Measurements from ENCODE around the gene SERTAD4. TPM values are rescaled to one million over a fixed set of nuclear protein-coding genes. Genes with fewer than 3 reads are reported as not detected.

Gene SERTAD4
- polyA plus RNA-seq, 3 donors: not detected

DNA sequence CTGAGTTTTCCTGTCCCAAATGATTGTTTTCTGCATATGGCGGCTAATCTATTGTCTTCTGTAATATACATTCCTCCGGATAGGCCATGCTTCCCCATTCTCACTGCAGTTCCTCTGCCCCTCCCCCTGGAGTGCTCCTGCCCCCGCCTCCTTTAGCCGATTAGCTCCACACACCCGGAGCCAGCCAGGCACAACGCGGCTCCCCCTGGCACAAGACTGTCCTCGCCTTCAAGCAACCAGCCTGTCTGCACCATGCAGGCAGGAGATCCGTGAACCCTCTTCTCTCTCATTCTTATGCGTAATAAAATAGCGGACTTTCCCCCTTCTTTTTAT is 18.0 kb downstream of the SERTAD4 start:
- H3K9ac ChIP-seq (ENCODE audit: insufficient read depth, low read length, poor library complexity, severe bottlenecking): no peak overlapping the region
- TF ChIP-seq, protein P1, sequence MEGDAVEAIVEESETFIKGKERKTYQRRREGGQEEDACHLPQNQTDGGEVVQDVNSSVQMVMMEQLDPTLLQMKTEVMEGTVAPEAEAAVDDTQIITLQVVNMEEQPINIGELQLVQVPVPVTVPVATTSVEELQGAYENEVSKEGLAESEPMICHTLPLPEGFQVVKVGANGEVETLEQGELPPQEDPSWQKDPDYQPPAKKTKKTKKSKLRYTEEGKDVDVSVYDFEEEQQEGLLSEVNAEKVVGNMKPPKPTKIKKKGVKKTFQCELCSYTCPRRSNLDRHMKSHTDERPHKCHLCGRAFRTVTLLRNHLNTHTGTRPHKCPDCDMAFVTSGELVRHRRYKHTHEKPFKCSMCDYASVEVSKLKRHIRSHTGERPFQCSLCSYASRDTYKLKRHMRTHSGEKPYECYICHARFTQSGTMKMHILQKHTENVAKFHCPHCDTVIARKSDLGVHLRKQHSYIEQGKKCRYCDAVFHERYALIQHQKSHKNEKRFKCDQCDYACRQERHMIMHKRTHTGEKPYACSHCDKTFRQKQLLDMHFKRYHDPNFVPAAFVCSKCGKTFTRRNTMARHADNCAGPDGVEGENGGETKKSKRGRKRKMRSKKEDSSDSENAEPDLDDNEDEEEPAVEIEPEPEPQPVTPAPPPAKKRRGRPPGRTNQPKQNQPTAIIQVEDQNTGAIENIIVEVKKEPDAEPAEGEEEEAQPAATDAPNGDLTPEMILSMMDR (IDR thresholded peaks at IDR 0.05): no peak
- intact Hi-C loops (cut with micrococcal nuclease): no loop called here
- Mint-ChIP-seq H3K27ac (peak overlapping the region in 3 of 7 donors; percentile 10 to 81 (median 69)), H3K9me3 (peaks cover 0 to 19% (median 9%) of the 10 kb centered on the region in 7 donors), H3K27me3 (ENCODE audit: low read depth in 3 of 3) (peaks cover 51 to 74% (median 55%) of the 10 kb centered on the region in 3 donors), H3K36me3 (peaks cover 0 to 3% of the 10 kb centered on the region in 2 donors), H3K4me3 (peak overlapping the region; percentile 71 to 94), H3K4me1 (peaks cover 18% of the 10 kb centered on the region)
- H3K79me2 ChIP-seq (ENCODE audit: insufficient read depth, low read length): no peaks in the 10 kb centered on the region
- DNase-seq: peak; percentile 1 to 17 (median 3)
- H3K4me3 ChIP-seq (replicated peaks in 1 of 3; ENCODE audit: low read depth in 2 of 3, low read length in 3 of 3): peak overlapping the region in 1 of 3 experiments; percentile 68
- H3K27me3 ChIP-seq (ENCODE audit: control insufficient read depth in 2 of 2, insufficient read depth in 2 of 2, low read length in 2 of 2): peaks cover 38 to 65% of the 10 kb centered on the region in 2 donors
- H3K36me3 ChIP-seq (replicated peaks in 1 of 2; ENCODE audit: control insufficient read depth in 1 of 2, insufficient read depth in 2 of 2, low read length in 2 of 2): no peaks in the 10 kb centered on the region
- H3K4me2 ChIP-seq (replicated peaks; ENCODE audit: extremely low read depth, low read length, poor library complexity, severe bottlenecking): peak overlapping the region; percentile 73
- H3K9me3 ChIP-seq (replicated peaks in 1 of 2; ENCODE audit: control insufficient read depth in 1 of 2, insufficient read depth in 1 of 2, low read length in 2 of 2): peaks cover 0 to 23% of the 10 kb centered on the region in 2 donors
- 2% methylated on average over 9 of the region's 11 CpGs for WGBS (ENCODE audit: insufficient coverage)
- peaks cover 10 to 19% of the 10 kb centered on the region in 2 donors for H3K4me1 ChIP-seq (ENCODE audit: control insufficient read depth in 1 of 2, insufficient read depth in 2 of 2, low read length in 2 of 2)
- no peak overlapping the region for H2AFZ ChIP-seq (ENCODE audit: insufficient read depth, low read depth, low read length, poor library complexity, severe bottlenecking)
- no peak overlapping the region for H3K27ac ChIP-seq (ENCODE audit: low read depth in 1 of 2, low read length in 2 of 2)
- H4K20me1 ChIP-seq (ENCODE audit: insufficient read depth, low read length): no peaks in the 10 kb centered on the region

DNA sequence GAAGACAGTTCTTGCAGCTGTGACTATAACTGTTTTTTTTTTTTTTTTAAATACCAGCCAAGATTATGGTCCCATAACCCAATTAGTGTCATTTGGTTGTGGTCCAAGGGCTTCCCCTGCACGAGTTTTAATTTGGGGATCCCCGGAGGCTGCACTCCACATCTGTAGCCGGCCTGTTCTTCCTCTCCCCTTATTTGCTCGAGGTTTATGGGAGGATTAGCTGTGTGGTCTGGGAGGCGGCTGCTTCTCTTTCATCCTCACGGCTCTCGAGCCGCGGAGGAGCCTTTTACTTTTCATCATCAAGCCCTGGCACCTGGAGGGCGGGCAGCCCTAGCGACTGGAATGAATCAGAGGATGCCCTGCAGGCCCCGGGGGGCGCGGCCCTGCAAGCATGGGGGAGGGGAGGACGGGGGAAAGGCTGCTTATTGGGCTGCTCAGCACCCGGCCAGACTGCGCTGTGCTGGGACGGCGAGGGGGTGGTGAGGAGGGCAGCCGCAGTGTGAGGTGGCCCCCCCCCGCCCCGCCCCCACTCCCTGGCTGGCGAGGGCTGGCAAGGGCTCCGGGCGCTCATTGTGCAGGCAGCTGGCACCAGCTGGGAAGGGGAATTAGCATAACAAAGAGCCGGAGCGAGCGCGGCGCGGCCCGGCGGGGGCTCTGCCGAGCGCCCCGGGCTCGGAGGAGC is 18.5 kb downstream of the SERTAD4 start:
- Histone ChIP-seq H3K27ac (ENCODE audit: low read depth in 1 of 2, low read length in 2 of 2) (no peak overlapping the region), H3K4me1 (ENCODE audit: control insufficient read depth in 1 of 2, insufficient read depth in 2 of 2, low read length in 2 of 2) (peaks cover 10 to 19% of the 10 kb centered on the region in 2 donors), H3K79me2 (ENCODE audit: insufficient read depth, low read length) (no peaks in the 10 kb centered on the region), H3K36me3 (replicated peaks in 1 of 2; ENCODE audit: control insufficient read depth in 1 of 2, insufficient read depth in 2 of 2, low read length in 2 of 2) (no peaks in the 10 kb centered on the region), H4K20me1 (ENCODE audit: insufficient read depth, low read length) (no peaks in the 10 kb centered on the region), H2AFZ (ENCODE audit: insufficient read depth, low read depth, low read length, poor library complexity, severe bottlenecking) (peak overlapping the region; percentile 46), H3K27me3 (ENCODE audit: control insufficient read depth in 2 of 2, insufficient read depth in 2 of 2, low read length in 2 of 2) (peaks cover 37 to 69% of the 10 kb centered on the region in 2 donors), H3K9me3 (replicated peaks in 1 of 2; ENCODE audit: control insufficient read depth in 1 of 2, insufficient read depth in 1 of 2, low read length in 2 of 2) (peaks cover 0 to 23% of the 10 kb centered on the region in 2 donors), H3K4me3 (replicated peaks in 1 of 3; ENCODE audit: low read depth in 2 of 3, low read length in 3 of 3) (peak overlapping the region in 2 of 3 experiments; percentile 3 to 68), H3K4me2 (replicated peaks; ENCODE audit: extremely low read depth, low read length, poor library complexity, severe bottlenecking) (peak overlapping the region; percentile 73), H3K9ac (ENCODE audit: insufficient read depth, low read length, poor library complexity, severe bottlenecking) (peak overlapping the region; percentile 15)
- no peak for DNase-seq
- Mint-ChIP-seq H3K27me3 (ENCODE audit: low read depth in 3 of 3) (peaks cover 56 to 75% (median 58%) of the 10 kb centered on the region in 3 donors), H3K4me1 (peaks cover 18% of the 10 kb centered on the region), H3K27ac (peak overlapping the region in 3 of 7 donors; percentile 10 to 81 (median 69)), H3K36me3 (peaks cover 0 to 3% of the 10 kb centered on the region in 2 donors), H3K4me3 (peak overlapping the region; percentile 71 to 94), H3K9me3 (peaks cover 0 to 19% (median 9%) of the 10 kb centered on the region in 7 donors)
- intact Hi-C loops (cut with micrococcal nuclease): no loop called here
- 0% methylated on average over 24 of the region's 37 CpGs for WGBS (ENCODE audit: insufficient coverage)
- TF ChIP-seq, protein P1 (IDR thresholded peaks at IDR 0.05): no peak

Measured in CD14-positive monocyte (primary cell).